NCI-H2081 treated with DMSO at 0.1 percent for 48 hours (cell line): ENCODE data around the gene CCDC70.

Experiments
- DNase-seq: peaks from one replicate; lab custom pipeline; 2025; lab: John Stamatoyannopoulos, UW

CCDC70 gene

DNA sequence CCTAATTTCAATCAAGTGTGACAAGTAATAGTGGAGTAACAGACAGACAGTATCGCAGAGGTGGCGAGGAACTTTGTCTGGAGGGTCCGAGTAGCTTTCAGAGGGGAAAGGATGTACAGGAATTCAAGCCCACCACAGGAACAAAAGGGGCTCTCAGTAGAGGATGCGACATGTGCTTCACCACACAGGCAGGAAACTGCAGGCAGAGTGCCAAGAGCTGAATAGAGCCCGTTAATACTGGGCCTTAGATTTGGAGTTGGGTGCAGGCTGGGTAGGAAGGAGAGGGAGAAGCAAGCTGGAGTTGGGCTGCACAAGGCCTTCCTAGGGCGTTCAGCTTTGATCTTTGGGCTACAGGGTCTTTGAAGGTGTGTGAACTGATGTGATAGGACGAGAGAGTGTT is 1.2 kb downstream of the CCDC70 start:
- no peak for DNase-seq

DNA sequence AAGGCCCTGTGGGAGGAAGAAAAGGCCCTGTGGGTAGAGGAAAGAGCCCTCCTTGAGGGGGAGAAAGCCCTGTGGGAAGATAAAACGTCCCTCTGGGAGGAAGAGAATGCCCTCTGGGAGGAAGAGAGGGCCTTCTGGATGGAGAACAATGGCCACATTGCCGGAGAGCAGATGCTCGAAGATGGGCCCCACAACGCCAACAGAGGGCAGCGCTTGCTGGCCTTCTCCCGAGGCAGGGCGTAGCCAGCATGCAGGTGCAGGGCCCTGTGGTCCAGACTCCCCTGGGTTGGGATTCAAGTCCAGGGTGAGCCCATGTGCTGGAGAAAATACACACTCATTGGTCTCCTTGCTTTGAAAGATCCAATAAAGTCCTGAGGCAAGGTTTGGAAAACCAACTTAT is 4.1 kb downstream of the CCDC70 start:
- DNase-seq: no peak

GRCh38 chr13:51867062-51867461 is 5.3 kb downstream of the CCDC70 start:
- no peak for DNase-seq

DNA sequence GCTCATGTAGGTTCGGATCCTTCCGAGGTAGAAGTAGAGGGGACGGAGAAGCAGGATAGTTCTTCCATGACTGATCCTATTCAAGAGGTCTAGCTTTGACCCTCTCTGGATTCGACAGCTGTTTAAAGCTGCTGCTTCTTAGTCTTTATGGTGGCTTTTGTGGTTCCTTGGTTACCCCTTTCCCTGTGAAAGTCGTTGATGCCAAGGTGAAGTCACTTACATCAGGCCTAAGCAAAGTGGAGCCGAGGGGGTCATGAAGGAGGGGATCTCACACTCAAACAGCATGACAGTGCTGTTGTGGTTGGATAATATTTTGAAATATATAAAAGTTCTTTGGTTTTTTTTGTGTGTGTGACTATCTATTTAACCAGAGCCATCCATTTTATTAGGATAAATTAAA is 8.1 kb downstream of the CCDC70 start:
- no peak for DNase-seq

GRCh38 chr13:51870616-51871015 is 8.8 kb downstream of the CCDC70 start:
- DNase-seq: no peak

GRCh38 chr13:51873117-51873798 is 11.5 kb downstream of the CCDC70 start:
- DNase-seq: no peak

DNA sequence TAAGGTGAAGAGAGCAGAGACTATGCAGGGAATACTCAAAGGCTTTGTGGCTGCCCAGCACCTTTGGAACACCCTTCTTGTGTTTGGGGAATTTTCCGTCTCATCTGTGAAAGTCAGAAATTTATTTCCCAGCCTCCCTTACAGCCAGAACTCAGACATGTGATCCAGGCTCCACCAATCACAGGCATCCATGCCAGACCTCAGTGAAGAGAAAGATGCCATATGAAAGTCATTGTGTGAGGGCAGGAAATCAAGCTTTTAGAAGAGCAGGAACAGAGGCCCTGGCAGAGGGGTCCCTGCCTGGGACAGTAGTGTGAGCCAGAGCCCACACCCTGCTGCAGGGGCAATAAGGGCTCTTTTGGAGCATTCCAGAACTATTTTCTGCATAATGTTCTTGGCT is 12.1 kb downstream of the CCDC70 start:
- no peak for DNase-seq

- no peak for DNase-seq
These were observed 12.9 kb downstream of the CCDC70 start for GRCh38 chr13:51874651-51875050.

DNA sequence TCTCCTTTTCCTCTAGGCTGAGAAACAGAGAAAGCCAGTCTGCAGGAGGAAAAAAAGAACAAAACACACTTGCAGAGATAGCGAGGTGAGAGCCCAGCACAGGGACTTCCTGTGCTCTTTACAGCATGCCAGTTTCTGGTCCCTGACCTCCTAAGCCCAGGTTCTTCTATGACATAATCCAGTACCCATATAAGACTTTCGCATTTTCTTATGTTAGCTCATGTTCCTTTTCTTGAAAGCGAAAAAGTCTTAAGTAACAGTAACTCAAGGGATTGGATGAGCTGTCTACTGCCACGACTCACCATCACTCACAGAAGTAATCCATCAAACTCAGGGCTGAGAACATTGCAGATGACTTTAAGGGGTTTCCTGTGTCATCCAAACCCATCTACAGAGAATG is 17.4 kb downstream of the CCDC70 start:
- DNase-seq: no peak

- no peak for DNase-seq
These were observed 19.5 kb downstream of the CCDC70 start for GRCh38 chr13:51881296-51881695.

- DNase-seq: no peak
These were observed 20.9 kb downstream of the CCDC70 start for GRCh38 chr13:51882570-51883225.

DNA sequence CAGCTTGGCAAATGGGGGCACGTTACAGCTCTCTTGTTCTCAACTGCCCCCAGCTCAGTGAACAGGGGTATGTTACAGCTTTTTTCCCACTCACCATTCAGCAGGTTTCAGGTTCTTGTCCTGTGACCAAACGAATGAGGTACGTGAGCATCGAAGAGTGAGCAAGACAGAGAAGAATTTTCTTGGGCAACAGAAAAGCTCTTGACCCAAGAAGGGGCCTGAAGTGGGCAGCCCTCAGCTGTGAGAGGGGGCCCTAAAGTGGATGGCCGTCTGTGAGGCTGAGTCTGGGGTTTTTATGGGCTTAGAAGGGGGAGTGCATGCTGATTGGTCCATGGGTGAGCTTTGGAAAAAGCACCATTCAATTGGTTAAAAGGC is 21.4 kb downstream of the CCDC70 start:
- DNase-seq: no peak

GRCh38 chr13:51885651-51886050 is 23.9 kb downstream of the CCDC70 start:
- DNase-seq: no peak

- no peak for DNase-seq
These were observed 25.7 kb downstream of the CCDC70 start for GRCh38 chr13:51887468-51887867.

GRCh38 chr13:51892657-51893056 is 30.9 kb downstream of the CCDC70 start:
- DNase-seq: no peak

DNA sequence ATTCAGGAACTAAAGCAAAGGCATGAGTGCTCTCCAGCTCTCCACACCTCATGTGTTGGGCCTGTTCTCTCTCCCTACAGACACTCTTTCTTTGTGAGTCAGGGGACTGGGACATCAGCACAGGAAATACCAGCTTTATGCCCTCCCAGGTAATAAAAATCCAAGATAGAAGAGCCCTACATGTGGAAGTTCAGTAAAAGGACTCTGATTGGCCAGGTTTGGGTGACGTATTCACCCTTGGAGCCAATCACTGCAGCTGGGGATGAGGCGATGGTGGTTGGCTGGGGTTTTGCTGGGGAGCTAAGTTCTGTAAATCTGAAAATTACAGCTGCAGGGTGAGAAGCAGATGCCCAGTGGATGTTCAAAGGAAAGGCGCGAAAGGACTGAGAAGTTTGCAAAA is 32.5 kb downstream of the CCDC70 start:
- no peak for DNase-seq

GRCh38 chr13:51895906-51896888 is 34.4 kb downstream of the CCDC70 start:
- no peak for DNase-seq

- DNase-seq: no peak
These were observed 38.7 kb downstream of the CCDC70 start for GRCh38 chr13:51900471-51900870.

GRCh38 chr13:51902776-51903175 is 41.0 kb downstream of the CCDC70 start:
- no peak for DNase-seq

DNA sequence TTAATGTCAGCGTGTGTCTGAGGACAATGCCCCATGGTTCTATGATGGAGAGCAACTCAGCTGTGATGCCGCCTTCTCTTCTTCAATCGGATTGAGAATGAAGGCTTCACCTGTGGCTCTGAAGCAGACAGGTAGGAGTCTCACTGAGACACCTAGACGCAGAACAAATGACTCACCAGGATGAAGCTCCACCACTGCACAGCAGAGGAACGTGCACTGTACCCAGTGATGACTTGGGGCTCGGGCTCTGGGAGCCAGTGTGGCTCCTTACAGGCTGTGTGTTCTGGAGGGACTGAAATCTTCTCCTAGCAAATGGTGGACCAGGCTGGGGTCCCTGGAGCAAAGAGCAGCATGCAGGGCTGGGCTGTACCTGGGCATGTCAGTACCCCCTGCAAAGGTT is 44.0 kb downstream of the CCDC70 start:
- no peak for DNase-seq

- peak; percentile 77 for DNase-seq
These were observed 44.8 kb downstream of the CCDC70 start for GRCh38 chr13:51906581-51906980.

GRCh38 chr13:51907040-51907732 is 45.4 kb downstream of the CCDC70 start:
- DNase-seq: no peak
